Heart left ventricle (tissue), 13 donors: ENCODE data around the gene MCF2L.

Experiments
- POLR2A ChIP-seq, 2 donors: fragments of 450-650 bp; IDR thresholded peaks; one replicate each; pipeline ENCODE4 v1.6.1; 2017; ENCODE audit warnings: antibody characterized with exemption in 2 of 2, mild to moderate bottlenecking in 2 of 2, moderate library complexity in 2 of 2
- TF ChIP-seq, protein P1 (sequence below), 12 donors: fragments of 200-600 bp; sonication (generic) in 4 of 12; IDR thresholded peaks; one replicate each; pipeline versions ENCODE4 v1.5.0 to v1.8.0; 2018 to 2022; ENCODE audit warnings: antibody characterized with exemption in 12 of 12, mild to moderate bottlenecking in 5 of 12
- donor health status: ischemic (EF 13 %, LVEDD 7.1; RV severe dilation, severe dysfunction).
- donor health status: DM: no; HTN: yes; CAD: no.
- donor health status: DM: no; HTN: no; CAD: no.
- donor health status: ischemic (EF 25% LVEDD 6.9; RV normal size, moderate dysfunction).
- donor health status: ischemic (EF 25% LVEDD 5.7; RV mildly dilated, moderate dysfunction).
- donor health status: ischemic (EF 35%, LVEDD 5.7; RV mildly dilated, moderate dysfunction).
- donor health status: nonischemic (EF 11% LVEDD 7.7; RV severe dilation, severe dysfunction).
- donor health status: DM: yes; HTN: yes; CAD: no.
- donor health status: PGD.
- donor health status: ischemic (EF 29% LVEDD 5.4; RV normal size, mild dysfunction).
- donor health status: nonischemic (EF 23%, LVEDD 6.1; RV moderate dilation, normal function).

DNA sequence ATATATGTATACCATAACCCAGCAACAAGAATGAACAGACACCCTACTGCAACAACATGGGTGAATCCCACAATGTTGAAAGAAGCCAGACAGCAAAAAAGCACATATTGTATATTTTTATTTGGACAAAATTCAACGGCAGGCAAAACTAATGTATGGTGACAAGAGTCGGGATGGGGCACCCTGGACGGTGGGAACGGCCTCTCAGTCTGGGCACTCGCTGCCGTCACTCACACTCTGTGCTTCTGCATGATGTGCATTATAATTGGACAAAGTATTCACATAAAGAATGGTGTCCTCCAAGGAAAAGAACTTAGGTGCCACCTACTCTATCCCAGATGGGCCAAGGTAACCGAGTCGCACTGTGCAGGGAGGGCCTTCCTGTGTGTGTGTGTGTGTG, 71.0 kb downstream of the MCF2L start:
- TF ChIP-seq, protein P1, sequence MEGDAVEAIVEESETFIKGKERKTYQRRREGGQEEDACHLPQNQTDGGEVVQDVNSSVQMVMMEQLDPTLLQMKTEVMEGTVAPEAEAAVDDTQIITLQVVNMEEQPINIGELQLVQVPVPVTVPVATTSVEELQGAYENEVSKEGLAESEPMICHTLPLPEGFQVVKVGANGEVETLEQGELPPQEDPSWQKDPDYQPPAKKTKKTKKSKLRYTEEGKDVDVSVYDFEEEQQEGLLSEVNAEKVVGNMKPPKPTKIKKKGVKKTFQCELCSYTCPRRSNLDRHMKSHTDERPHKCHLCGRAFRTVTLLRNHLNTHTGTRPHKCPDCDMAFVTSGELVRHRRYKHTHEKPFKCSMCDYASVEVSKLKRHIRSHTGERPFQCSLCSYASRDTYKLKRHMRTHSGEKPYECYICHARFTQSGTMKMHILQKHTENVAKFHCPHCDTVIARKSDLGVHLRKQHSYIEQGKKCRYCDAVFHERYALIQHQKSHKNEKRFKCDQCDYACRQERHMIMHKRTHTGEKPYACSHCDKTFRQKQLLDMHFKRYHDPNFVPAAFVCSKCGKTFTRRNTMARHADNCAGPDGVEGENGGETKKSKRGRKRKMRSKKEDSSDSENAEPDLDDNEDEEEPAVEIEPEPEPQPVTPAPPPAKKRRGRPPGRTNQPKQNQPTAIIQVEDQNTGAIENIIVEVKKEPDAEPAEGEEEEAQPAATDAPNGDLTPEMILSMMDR (IDR thresholded peaks at IDR 0.05): no peak
- TF ChIP-seq POLR2A (IDR thresholded peaks at IDR 0.05): no peak
